GM21717 (cell line): ENCODE results near the gene PFDN4.
A peak's percentile ranks its signal among the peaks of the same experiment; 100 is the strongest.

Experiments used
- ATAC-seq: cut with Tn5 transposase; IDR thresholded peaks from one replicate; pipeline ENCODE4 v1.9.1; 2021; ENCODE audit warnings: mild to moderate bottlenecking, moderate library complexity; ENCODE audit not compliant: unreplicated experiment

Gene PFDN4

GRCh38 chr20:54173653-54174456 is 34.0 kb upstream of the PFDN4 start, which contains the start of gene CYP24A1:
TSS of gene CYP24A1 (minus strand) at chr20:54173986. CDS start at chr20:54173579, 407 bp downstream.
- ATAC-seq = no peak

GRCh38 chr20:54174457-54175175 is 33.3 kb upstream of the PFDN4 start:
- no peak for ATAC-seq

GRCh38 chr20:54176610-54177009 is 31.3 kb upstream of the PFDN4 start:
- no peak for ATAC-seq

GRCh38 chr20:54177378-54177777 is 30.5 kb upstream of the PFDN4 start:
- no peak for ATAC-seq

- ATAC-seq = no peak
These were observed 29.6 kb upstream of the PFDN4 start for GRCh38 chr20:54178256-54178655.

GRCh38 chr20:54179946-54180345 is 27.9 kb upstream of the PFDN4 start:
- no peak for ATAC-seq

GRCh38 chr20:54180931-54181330 is 27.0 kb upstream of the PFDN4 start:
- no peak for ATAC-seq

GRCh38 chr20:54184071-54184470 is 23.8 kb upstream of the PFDN4 start:
- ATAC-seq = no peak

GRCh38 chr20:54184904-54185626 is 22.8 kb upstream of the PFDN4 start:
- no peak for ATAC-seq

- no peak for ATAC-seq
These were observed 19.6 kb upstream of the PFDN4 start for GRCh38 chr20:54188132-54188849.

GRCh38 chr20:54189630-54190029 is 18.3 kb upstream of the PFDN4 start:
- no peak for ATAC-seq

- no peak for ATAC-seq
These were observed 17.7 kb upstream of the PFDN4 start for GRCh38 chr20:54190217-54190616.

GRCh38 chr20:54193817-54194216 is 14.1 kb upstream of the PFDN4 start:
- ATAC-seq = no peak

GRCh38 chr20:54194724-54195438 is 13.0 kb upstream of the PFDN4 start:
- ATAC-seq = no peak

- peak; percentile 58 for ATAC-seq
These were observed 12.1 kb upstream of the PFDN4 start for GRCh38 chr20:54195483-54196472.

GRCh38 chr20:54197621-54198604 is 10.0 kb upstream of the PFDN4 start:
- no peak for ATAC-seq

GRCh38 chr20:54199283-54199682 is 8.6 kb upstream of the PFDN4 start:
- no peak for ATAC-seq

- no peak for ATAC-seq
These were observed 8.1 kb upstream of the PFDN4 start for GRCh38 chr20:54199721-54200176.
